Measurements from ENCODE around the gene CDKN1A.

The CDKN1A gene

GRCh38 chr6:36706339-36706738 lies 27.8 kb downstream of the CDKN1A start:
- TF ChIP-seq CTCF (IDR thresholded peaks at IDR 0.05; ENCODE audit: insufficient read depth, low read length, poor library complexity, severe bottlenecking): no peak
- no peak overlapping the region for H3K4me3 ChIP-seq (replicated peaks; ENCODE audit: low read depth, low read length)
- no peaks in the 10 kb centered on the region for H3K27me3 ChIP-seq (replicated peaks; ENCODE audit: control insufficient read depth, insufficient read depth, low read length)
- no peaks in the 10 kb centered on the region for H3K36me3 ChIP-seq (ENCODE audit: control insufficient read depth, insufficient read depth, low read length)
- DNase-seq (ENCODE audit: extremely low read depth, insufficient read length): no peak

GRCh38 chr6:36712816-36713215 lies 34.3 kb downstream of the CDKN1A start:
- Histone ChIP-seq H3K4me3 (replicated peaks; ENCODE audit: low read depth, low read length) (no peak overlapping the region), H3K36me3 (ENCODE audit: control insufficient read depth, insufficient read depth, low read length) (no peaks in the 10 kb centered on the region), H3K27me3 (replicated peaks; ENCODE audit: control insufficient read depth, insufficient read depth, low read length) (no peaks in the 10 kb centered on the region)
- DNase-seq (ENCODE audit: extremely low read depth, insufficient read length): no peak
- TF ChIP-seq CTCF (IDR thresholded peaks at IDR 0.05; ENCODE audit: insufficient read depth, low read length, poor library complexity, severe bottlenecking): no peak

- Histone ChIP-seq H3K36me3 (ENCODE audit: control insufficient read depth, insufficient read depth, low read length) (no peaks in the 10 kb centered on the region), H3K4me3 (replicated peaks; ENCODE audit: low read depth, low read length) (no peak overlapping the region), H3K27me3 (replicated peaks; ENCODE audit: control insufficient read depth, insufficient read depth, low read length) (no peaks in the 10 kb centered on the region)
- TF ChIP-seq CTCF (IDR thresholded peaks at IDR 0.05; ENCODE audit: insufficient read depth, low read length, poor library complexity, severe bottlenecking): no peak
- no peak for DNase-seq (ENCODE audit: extremely low read depth, insufficient read length)
Observed at GRCh38 chr6:36713846-36714245, 35.3 kb downstream of the CDKN1A start.

DNA sequence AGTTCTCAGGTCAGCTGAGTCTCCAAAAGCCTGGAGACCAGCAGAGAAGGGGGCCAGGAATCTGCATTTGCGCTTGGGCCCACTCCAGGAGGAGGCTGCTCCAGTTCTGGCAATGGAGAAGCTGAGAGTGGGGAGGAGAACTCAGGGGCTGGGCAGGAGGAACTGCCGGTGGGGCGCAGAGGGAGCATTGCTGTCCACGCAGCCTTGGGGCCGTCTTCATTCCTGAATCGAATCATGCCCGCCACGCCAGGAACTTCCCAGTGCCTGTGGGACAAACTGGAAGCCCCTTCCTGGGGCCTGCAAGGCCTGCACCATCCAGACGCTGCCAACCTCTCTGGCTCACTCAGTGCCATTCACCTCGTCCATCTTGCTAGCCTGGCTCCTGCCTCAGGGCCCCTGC lies 36.0 kb downstream of the CDKN1A start:
- Histone ChIP-seq H3K4me3 (replicated peaks; ENCODE audit: low read depth, low read length) (no peak overlapping the region), H3K27me3 (replicated peaks; ENCODE audit: control insufficient read depth, insufficient read depth, low read length) (no peaks in the 10 kb centered on the region), H3K36me3 (ENCODE audit: control insufficient read depth, insufficient read depth, low read length) (no peaks in the 10 kb centered on the region)
- DNase-seq (ENCODE audit: extremely low read depth, insufficient read length): no peak
- TF ChIP-seq CTCF (IDR thresholded peaks at IDR 0.05; ENCODE audit: insufficient read depth, low read length, poor library complexity, severe bottlenecking): no peak

DNA sequence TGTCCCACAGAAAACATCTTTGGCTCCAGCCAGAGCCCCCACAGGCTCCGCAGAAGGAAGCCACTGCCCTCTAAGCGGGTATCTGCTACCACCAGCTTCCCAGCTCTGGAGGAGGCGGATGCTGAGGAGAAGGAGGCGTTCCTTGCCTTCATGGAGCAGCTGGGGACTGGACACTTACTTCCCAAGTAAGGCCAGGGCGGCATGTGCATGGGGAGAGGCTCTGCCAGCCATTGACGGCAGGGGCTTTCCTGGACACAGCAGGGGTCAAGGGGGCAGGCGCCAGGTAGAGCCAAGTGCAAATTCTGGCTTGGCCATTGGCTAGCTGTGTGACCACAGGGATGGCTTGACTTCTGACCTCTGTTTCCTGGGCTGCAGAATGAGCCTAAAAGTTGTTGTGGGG lies 37.0 kb downstream of the CDKN1A start:
- TF ChIP-seq CTCF (IDR thresholded peaks at IDR 0.05; ENCODE audit: insufficient read depth, low read length, poor library complexity, severe bottlenecking): no peak
- DNase-seq (ENCODE audit: extremely low read depth, insufficient read length): no peak
- no peak overlapping the region for H3K4me3 ChIP-seq (replicated peaks; ENCODE audit: low read depth, low read length)
- no peaks in the 10 kb centered on the region for H3K27me3 ChIP-seq (replicated peaks; ENCODE audit: control insufficient read depth, insufficient read depth, low read length)
- no peaks in the 10 kb centered on the region for H3K36me3 ChIP-seq (ENCODE audit: control insufficient read depth, insufficient read depth, low read length)

- Histone ChIP-seq H3K36me3 (ENCODE audit: control insufficient read depth, insufficient read depth, low read length) (no peaks in the 10 kb centered on the region), H3K4me3 (replicated peaks; ENCODE audit: low read depth, low read length) (no peak overlapping the region), H3K27me3 (replicated peaks; ENCODE audit: control insufficient read depth, insufficient read depth, low read length) (no peaks in the 10 kb centered on the region)
- TF ChIP-seq CTCF (IDR thresholded peaks at IDR 0.05; ENCODE audit: insufficient read depth, low read length, poor library complexity, severe bottlenecking): no peak
- DNase-seq (ENCODE audit: extremely low read depth, insufficient read length): no peak
Observed at GRCh38 chr6:36716476-36717093, 38.1 kb downstream of the CDKN1A start.
